GM10847 (cell line): ENCODE results near the gene HYAL2.

Experiments used
- POLR2A ChIP-seq: IDR thresholded peaks from 2 replicates; pipeline ENCODE4 v1.6.1; 2011; ENCODE audit not compliant: insufficient read length; ENCODE audit errors: extremely low read depth

Gene HYAL2

GRCh38 chr3:50323614-50324199, 1.2 kb upstream of the HYAL2 start:
- no peak for TF ChIP-seq POLR2A

- TF ChIP-seq POLR2A: no peak
Observed at GRCh38 chr3:50323092-50323600, 601 bp upstream of the HYAL2 start.

- no peak for TF ChIP-seq POLR2A
Observed at GRCh38 chr3:50322115-50322385, 495 bp downstream of the HYAL2 start.

GRCh38 chr3:50321336-50322114, 1.0 kb downstream of the HYAL2 start:
- TF ChIP-seq POLR2A: peak; percentile 78

GRCh38 chr3:50320853-50321335, 1.7 kb downstream of the HYAL2 start:
- no peak for TF ChIP-seq POLR2A

GRCh38 chr3:50319894-50320625, 2.5 kb downstream of the HYAL2 start:
- no peak for TF ChIP-seq POLR2A

GRCh38 chr3:50319181-50319893, 3.2 kb downstream of the HYAL2 start:
- no peak for TF ChIP-seq POLR2A

GRCh38 chr3:50318615-50319014, 3.9 kb downstream of the HYAL2 start:
- TF ChIP-seq POLR2A: no peak

GRCh38 chr3:50318163-50318562, 4.4 kb downstream of the HYAL2 start:
- no peak for TF ChIP-seq POLR2A

GRCh38 chr3:50317300-50317699, 5.2 kb downstream of the HYAL2 start:
- no peak for TF ChIP-seq POLR2A

- no peak for TF ChIP-seq POLR2A
Observed at GRCh38 chr3:50316657-50317242, 5.8 kb downstream of the HYAL2 start.

- no peak for TF ChIP-seq POLR2A
Observed at GRCh38 chr3:50314816-50315215, 7.7 kb downstream of the HYAL2 start.

GRCh38 chr3:50314342-50314741, 8.2 kb downstream of the HYAL2 start:
- TF ChIP-seq POLR2A: no peak

GRCh38 chr3:50304601-50305000, 17.9 kb downstream of the HYAL2 start:
- TF ChIP-seq POLR2A: no peak
